ENCODE measurements around the gene CAPN7. TPM values are rescaled to one million over a fixed set of nuclear protein-coding genes. Genes with fewer than 3 reads are reported as not detected.
"Not testable (repeated sequence)": the region's sequence is repeated elsewhere in the genome, so short reads cannot be mapped to it uniquely, and the experiment has no call there.

Gene CAPN7
- total RNA-seq = 10 to 100 TPM; 23.6 to 28.1 TPM

GRCh38 chr3:15205934-15206661 is at the start of gene CAPN7:
TSS of gene CAPN7 (plus strand) at chr3:15206246. CDS start at chr3:15206496, 250 bp downstream.
- intact Hi-C loops (cut with micrococcal nuclease) = loop anchor here (1.0 to 10.0 kb wide), 14 partner anchors 63 to 1039 kb away; partner anchors contain the start of genes BTD, EAF1, HACL1 and METTL6
- CTCF ChIA-PET = interaction anchor here (0.6 to 8.5 kb wide), 14 partner anchors 10 to 1545 kb away, joined by 3 to 123 read pairs (median 6); no protein-coding TSS in a partner anchor
- peaks cover 2% of the 10 kb centered on the region for H3K36me3 Mint-ChIP-seq
- peaks cover 29% of the 10 kb centered on the region for H3K4me1 Mint-ChIP-seq (ENCODE audit: low read depth)
- peak; percentile 96 for DNase-seq
- H3K27ac Mint-ChIP-seq = peak within 1 kb of the TSS; percentile 82
- H3K27me3 Mint-ChIP-seq = no peaks in the 10 kb centered on the region
- H3K9me3 Mint-ChIP-seq = no peaks in the 10 kb centered on the region
- peak within 1 kb of the TSS; percentile 81 for H3K4me3 Mint-ChIP-seq
- POLR2A ChIA-PET = interaction anchor here (0.5 to 2.0 kb wide), 14 partner anchors 40 to 1059 kb away, joined by 3 to 6 read pairs (median 3); partner anchors contain the start of genes BTD, DPH3, HACL1 and MRPS25

- no peak overlapping the region for H3K4me3 Mint-ChIP-seq
- intact Hi-C loops (cut with micrococcal nuclease) = no loop called here
- ChIA-PET CTCF (interaction anchor here (0.8 kb wide), 1 partner anchor 110 kb away, joined by 3 read pairs; no protein-coding TSS in a partner anchor), POLR2A (no interaction called here)
- H3K36me3 Mint-ChIP-seq = no peaks in the 10 kb centered on the region
- no peak for DNase-seq
- peaks cover 7% of the 10 kb centered on the region for H3K4me1 Mint-ChIP-seq (ENCODE audit: low read depth)
- H3K27ac Mint-ChIP-seq = no peak overlapping the region
- H3K27me3 Mint-ChIP-seq = peaks cover 22% of the 10 kb centered on the region
- peaks cover 6% of the 10 kb centered on the region for H3K9me3 Mint-ChIP-seq
Observed at GRCh38 chr3:15157441-15157840, 48.6 kb upstream of the CAPN7 start.

GRCh38 chr3:15159501-15160136 is 46.4 kb upstream of the CAPN7 start:
- Mint-ChIP-seq H3K9me3 (peaks cover 6% of the 10 kb centered on the region), H3K4me1 (ENCODE audit: low read depth) (peaks cover 7% of the 10 kb centered on the region), H3K27ac (no peak overlapping the region), H3K36me3 (no peaks in the 10 kb centered on the region), H3K4me3 (no peak overlapping the region), H3K27me3 (peaks cover 13% of the 10 kb centered on the region)
- CTCF ChIA-PET = no interaction called here
- POLR2A ChIA-PET = interaction anchor here (0.5 kb wide), 1 partner anchor 41 kb away, joined by 3 read pairs; no protein-coding TSS in a partner anchor
- DNase-seq = no peak
- intact Hi-C loops (cut with micrococcal nuclease) = no loop called here

GRCh38 chr3:15160662-15161061 is 45.4 kb upstream of the CAPN7 start:
- ChIA-PET POLR2A (no interaction called here), CTCF (no interaction called here)
- no peak for DNase-seq
- H3K9me3 Mint-ChIP-seq = peaks cover 6% of the 10 kb centered on the region
- intact Hi-C loops (cut with micrococcal nuclease) = no loop called here
- no peak overlapping the region for H3K27ac Mint-ChIP-seq
- H3K27me3 Mint-ChIP-seq = peaks cover 4% of the 10 kb centered on the region
- peaks cover 7% of the 10 kb centered on the region for H3K4me1 Mint-ChIP-seq (ENCODE audit: low read depth)
- no peaks in the 10 kb centered on the region for H3K36me3 Mint-ChIP-seq
- H3K4me3 Mint-ChIP-seq = no peak overlapping the region

- no peaks in the 10 kb centered on the region for H3K36me3 Mint-ChIP-seq
- intact Hi-C loops (cut with micrococcal nuclease) = no loop called here
- POLR2A ChIA-PET = no interaction called here
- no peak overlapping the region for H3K4me3 Mint-ChIP-seq
- peaks cover 7% of the 10 kb centered on the region for H3K4me1 Mint-ChIP-seq (ENCODE audit: low read depth)
- peaks cover 6% of the 10 kb centered on the region for H3K9me3 Mint-ChIP-seq
- CTCF ChIA-PET = no interaction called here
- no peak for DNase-seq
- H3K27ac Mint-ChIP-seq = no peak overlapping the region
- peaks cover 4% of the 10 kb centered on the region for H3K27me3 Mint-ChIP-seq
Observed at GRCh38 chr3:15161133-15161532, 44.9 kb upstream of the CAPN7 start.

DNA sequence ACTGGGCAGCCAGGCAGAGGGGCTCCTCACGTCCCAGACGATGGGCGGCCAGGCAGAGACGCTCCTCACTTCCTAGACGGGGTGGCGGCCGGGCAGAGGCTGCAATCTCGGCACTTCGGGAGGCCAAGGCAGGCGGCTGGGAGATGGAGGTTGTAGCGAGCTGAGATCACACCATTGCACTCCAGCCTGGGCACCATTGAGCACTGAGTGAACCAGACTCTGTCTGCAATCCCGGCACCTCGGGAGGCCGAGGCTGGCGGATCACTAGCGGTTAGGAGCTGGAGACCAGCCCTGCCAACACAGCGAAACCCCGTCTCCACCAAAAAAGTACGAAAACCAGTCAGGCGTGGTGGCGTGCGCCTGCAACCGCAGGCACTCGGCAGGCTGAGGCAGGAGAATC is 42.4 kb upstream of the CAPN7 start:
- CTCF ChIA-PET, POLR2A ChIA-PET: not testable (repeated sequence)

DNA sequence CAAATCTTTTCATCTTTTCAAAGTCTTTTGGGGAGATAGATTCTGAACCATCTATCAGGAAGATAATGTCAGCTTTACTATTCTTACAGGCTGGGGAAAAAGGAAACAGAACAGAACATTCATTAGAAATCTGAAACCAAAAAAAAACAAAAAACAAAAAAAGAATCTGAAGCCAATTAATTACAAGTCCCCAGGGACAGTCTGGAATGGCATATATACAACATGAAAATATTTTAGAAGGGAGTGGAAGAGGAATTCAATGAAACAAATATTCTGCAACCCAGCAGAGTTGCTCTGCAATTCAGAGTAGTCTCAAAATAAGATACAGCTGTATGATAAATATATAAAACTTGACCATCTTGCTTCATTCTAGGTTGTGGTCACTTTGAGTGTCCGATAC is 41.7 kb upstream of the CAPN7 start:
- CTCF ChIA-PET = no interaction called here
- Mint-ChIP-seq H3K27me3 (no peaks in the 10 kb centered on the region), H3K4me3 (no peak overlapping the region), H3K36me3 (no peaks in the 10 kb centered on the region), H3K4me1 (ENCODE audit: low read depth) (peaks cover 7% of the 10 kb centered on the region), H3K9me3 (no peaks in the 10 kb centered on the region), H3K27ac (no peak overlapping the region)
- intact Hi-C loops (cut with micrococcal nuclease) = no loop called here
- POLR2A ChIA-PET = no interaction called here
- no peak for DNase-seq

More for the DNA sequence above, 42.4 kb upstream of the CAPN7 start:
- H3K9me3 Mint-ChIP-seq; H3K27ac Mint-ChIP-seq; H3K27me3 Mint-ChIP-seq; intact Hi-C loops (cut with micrococcal nuclease); DNase-seq; H3K4me1 Mint-ChIP-seq (ENCODE audit: low read depth); H3K36me3 Mint-ChIP-seq; H3K4me3 Mint-ChIP-seq: not testable (repeated sequence)

DNA sequence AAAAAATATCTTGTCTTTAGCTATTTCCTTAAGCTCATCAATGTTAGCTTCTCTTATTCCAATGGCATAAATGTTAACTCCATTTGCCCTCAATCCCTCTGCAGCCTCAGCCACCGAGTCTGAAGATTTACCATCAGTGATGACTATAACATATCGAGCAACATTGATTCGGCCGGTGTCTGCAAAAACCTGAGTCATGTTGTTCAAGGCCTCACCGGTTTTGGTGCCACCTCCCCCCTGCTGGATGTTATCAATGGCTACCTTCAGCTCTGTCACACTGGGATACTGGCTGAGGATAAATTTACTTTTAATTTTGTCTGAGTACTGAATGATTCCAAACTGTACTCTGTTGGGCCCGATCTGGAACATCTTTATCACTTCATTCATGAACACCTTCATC is 41.0 kb upstream of the CAPN7 start:
- Mint-ChIP-seq H3K4me1 (ENCODE audit: low read depth) (peaks cover 2% of the 10 kb centered on the region), H3K27ac (no peak overlapping the region), H3K27me3 (no peaks in the 10 kb centered on the region), H3K9me3 (no peaks in the 10 kb centered on the region), H3K4me3 (no peak overlapping the region), H3K36me3 (no peaks in the 10 kb centered on the region)
- DNase-seq = no peak
- POLR2A ChIA-PET = no interaction called here
- intact Hi-C loops (cut with micrococcal nuclease) = no loop called here
- CTCF ChIA-PET = no interaction called here

DNA sequence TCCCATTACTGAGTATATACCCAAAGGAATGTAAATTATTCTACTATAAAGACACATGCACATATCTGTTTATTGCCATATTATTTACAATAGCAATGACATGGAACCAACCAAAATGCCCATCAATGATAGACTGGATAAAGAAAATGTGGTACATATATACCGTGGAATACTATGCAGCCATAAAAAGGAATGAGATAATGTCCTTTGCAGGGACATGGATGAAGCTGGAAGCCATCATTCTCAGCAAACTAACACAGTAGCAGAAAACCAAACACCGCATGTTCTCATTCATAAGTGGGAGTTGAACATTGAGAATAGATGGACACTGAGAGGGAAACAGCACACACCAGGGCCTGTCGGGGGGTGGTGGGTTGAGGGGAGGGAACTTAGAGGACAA is 39.7 kb upstream of the CAPN7 start:
- H3K9me3 Mint-ChIP-seq; DNase-seq; H3K36me3 Mint-ChIP-seq; H3K27me3 Mint-ChIP-seq; H3K27ac Mint-ChIP-seq; POLR2A ChIA-PET; H3K4me3 Mint-ChIP-seq; H3K4me1 Mint-ChIP-seq (ENCODE audit: low read depth); intact Hi-C loops (cut with micrococcal nuclease): not testable (repeated sequence)
- CTCF ChIA-PET = interaction anchor here (2.6 kb wide), 1 partner anchor 58 kb away, joined by 7 read pairs; no protein-coding TSS in a partner anchor

GRCh38 chr3:15171096-15171495 is 35.0 kb upstream of the CAPN7 start:
- no peak overlapping the region for H3K4me3 Mint-ChIP-seq
- H3K27me3 Mint-ChIP-seq = peaks cover 7% of the 10 kb centered on the region
- H3K4me1 Mint-ChIP-seq (ENCODE audit: low read depth) = no peaks in the 10 kb centered on the region
- ChIA-PET POLR2A (no interaction called here), CTCF (no interaction called here)
- no peaks in the 10 kb centered on the region for H3K9me3 Mint-ChIP-seq
- DNase-seq = no peak
- no peak overlapping the region for H3K27ac Mint-ChIP-seq
- no peaks in the 10 kb centered on the region for H3K36me3 Mint-ChIP-seq
- intact Hi-C loops (cut with micrococcal nuclease) = no loop called here

DNA sequence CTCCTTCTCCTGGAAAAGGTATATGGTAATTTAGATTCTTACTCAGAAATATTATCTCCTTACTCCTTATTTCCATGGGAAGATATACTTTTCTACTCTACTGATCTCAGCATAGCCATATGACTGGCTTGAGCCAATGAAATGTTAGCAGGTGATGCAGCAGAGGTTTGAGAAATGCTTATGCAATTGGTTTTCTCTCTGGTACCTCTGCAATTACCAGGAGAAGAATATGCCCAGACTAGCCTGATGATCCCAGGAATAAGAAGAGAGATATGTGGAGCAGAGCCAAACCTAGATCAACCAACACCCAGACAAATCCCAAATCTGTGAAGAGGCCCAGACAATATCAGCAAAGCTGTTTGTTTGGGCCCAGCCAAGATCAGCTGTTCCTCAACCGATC is 33.2 kb upstream of the CAPN7 start:
- Mint-ChIP-seq H3K9me3 (no peaks in the 10 kb centered on the region), H3K36me3 (no peaks in the 10 kb centered on the region), H3K27me3 (peaks cover 7% of the 10 kb centered on the region), H3K4me1 (ENCODE audit: low read depth) (no peaks in the 10 kb centered on the region), H3K27ac (no peak overlapping the region), H3K4me3 (no peak overlapping the region)
- ChIA-PET POLR2A (no interaction called here), CTCF (no interaction called here)
- DNase-seq = no peak
- intact Hi-C loops (cut with micrococcal nuclease) = no loop called here

DNA sequence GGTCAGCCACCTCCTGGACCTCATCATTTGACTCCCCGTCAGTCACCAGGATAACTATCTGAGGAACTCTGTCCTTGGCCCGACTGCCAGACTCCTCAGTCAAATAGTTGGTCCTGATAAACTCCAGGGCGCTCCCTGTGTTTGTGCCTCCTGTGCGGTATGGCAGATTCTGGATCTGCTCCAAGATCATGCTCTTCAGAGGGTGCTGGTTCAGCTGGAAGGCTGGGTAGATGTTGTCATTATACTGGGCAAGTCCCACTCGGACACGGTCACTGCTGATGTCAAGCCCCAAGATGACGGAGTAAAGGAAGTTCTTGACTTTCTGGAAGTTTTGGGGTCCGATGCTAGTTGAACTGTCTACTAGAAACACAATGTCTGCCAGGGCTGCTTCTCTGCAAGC is 31.1 kb upstream of the CAPN7 start:
- Mint-ChIP-seq H3K4me3 (no peak overlapping the region), H3K9me3 (no peaks in the 10 kb centered on the region), H3K36me3 (no peaks in the 10 kb centered on the region), H3K4me1 (ENCODE audit: low read depth) (peaks cover 4% of the 10 kb centered on the region), H3K27me3 (peaks cover 10% of the 10 kb centered on the region), H3K27ac (no peak overlapping the region)
- POLR2A ChIA-PET = no interaction called here
- no peak for DNase-seq
- CTCF ChIA-PET = no interaction called here
- intact Hi-C loops (cut with micrococcal nuclease) = no loop called here

DNA sequence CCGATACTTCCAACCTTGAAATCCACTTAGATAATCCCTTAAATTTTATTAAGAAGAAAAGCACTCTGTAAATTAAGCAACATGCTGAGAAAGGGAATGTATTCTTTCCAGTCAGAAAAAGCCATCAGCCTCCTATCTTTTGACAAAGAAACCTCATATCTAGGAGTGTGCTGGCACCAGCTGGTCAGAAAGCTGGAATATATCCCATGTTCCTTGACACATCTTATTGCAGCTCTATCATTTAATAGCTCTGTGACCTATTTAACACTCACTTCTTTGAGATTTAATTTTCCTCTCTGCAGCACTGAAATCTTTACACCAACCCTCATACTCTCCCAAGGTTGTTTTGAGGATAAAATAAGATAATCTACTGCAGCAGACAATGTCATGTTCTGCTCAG is 30.4 kb upstream of the CAPN7 start:
- H3K4me1 Mint-ChIP-seq (ENCODE audit: low read depth) = peaks cover 6% of the 10 kb centered on the region
- no peak for DNase-seq
- H3K27me3 Mint-ChIP-seq = peaks cover 10% of the 10 kb centered on the region
- POLR2A ChIA-PET = no interaction called here
- intact Hi-C loops (cut with micrococcal nuclease) = no loop called here
- CTCF ChIA-PET = no interaction called here
- no peaks in the 10 kb centered on the region for H3K36me3 Mint-ChIP-seq
- no peak overlapping the region for H3K4me3 Mint-ChIP-seq
- no peak overlapping the region for H3K27ac Mint-ChIP-seq
- H3K9me3 Mint-ChIP-seq = no peaks in the 10 kb centered on the region
